ENCODE results near the gene RABEP1. TPM values are rescaled to one million over a fixed set of nuclear protein-coding genes. Genes with fewer than 3 reads are reported as not detected.

RABEP1 gene
- total RNA-seq, 2 donors from 2014 or later: 38.9 to 54.7 TPM

DNA sequence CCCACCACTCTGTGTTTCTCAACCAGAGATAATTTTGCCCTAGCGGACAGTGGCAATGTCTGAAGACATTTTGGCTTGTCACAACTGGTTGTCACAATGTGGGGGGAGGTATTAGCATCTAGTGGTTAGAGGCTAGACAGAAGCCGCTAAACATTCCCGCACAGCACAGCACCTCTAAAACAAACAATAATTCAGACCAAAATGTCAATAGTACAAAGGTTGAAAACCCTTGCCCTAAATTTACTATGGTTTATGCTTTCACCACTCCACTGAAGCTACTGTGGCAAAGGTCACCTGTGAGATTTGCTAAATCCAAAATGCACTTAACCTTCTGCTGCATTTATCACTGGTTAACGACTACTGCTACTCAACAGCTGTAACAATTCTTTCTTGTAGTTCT, 123.3 kb downstream of the RABEP1 start:
- 73% methylated on average over 4 of the region's 4 CpGs for WGBS
- Histone ChIP-seq H3K36me3 (peaks cover 4 to 7% of the 10 kb centered on the region in 2 donors), H3K27ac (no peak overlapping the region), H3K27me3 (replicated peaks; ENCODE audit: insufficient read depth) (no peaks in the 10 kb centered on the region), H3K4me3 (no peak overlapping the region), H3K4me1 (replicated peaks) (no peaks in the 10 kb centered on the region), H3K9me3 (no peaks in the 10 kb centered on the region)
- intact Hi-C loops (cut with DNase I): no loop called here
- TF ChIP-seq POLR2AphosphoS5 (IDR thresholded peaks at IDR 0.05) (no peak), POLR2A (IDR thresholded peaks at IDR 0.05) (no peak)
- TF ChIP-seq, protein P1, sequence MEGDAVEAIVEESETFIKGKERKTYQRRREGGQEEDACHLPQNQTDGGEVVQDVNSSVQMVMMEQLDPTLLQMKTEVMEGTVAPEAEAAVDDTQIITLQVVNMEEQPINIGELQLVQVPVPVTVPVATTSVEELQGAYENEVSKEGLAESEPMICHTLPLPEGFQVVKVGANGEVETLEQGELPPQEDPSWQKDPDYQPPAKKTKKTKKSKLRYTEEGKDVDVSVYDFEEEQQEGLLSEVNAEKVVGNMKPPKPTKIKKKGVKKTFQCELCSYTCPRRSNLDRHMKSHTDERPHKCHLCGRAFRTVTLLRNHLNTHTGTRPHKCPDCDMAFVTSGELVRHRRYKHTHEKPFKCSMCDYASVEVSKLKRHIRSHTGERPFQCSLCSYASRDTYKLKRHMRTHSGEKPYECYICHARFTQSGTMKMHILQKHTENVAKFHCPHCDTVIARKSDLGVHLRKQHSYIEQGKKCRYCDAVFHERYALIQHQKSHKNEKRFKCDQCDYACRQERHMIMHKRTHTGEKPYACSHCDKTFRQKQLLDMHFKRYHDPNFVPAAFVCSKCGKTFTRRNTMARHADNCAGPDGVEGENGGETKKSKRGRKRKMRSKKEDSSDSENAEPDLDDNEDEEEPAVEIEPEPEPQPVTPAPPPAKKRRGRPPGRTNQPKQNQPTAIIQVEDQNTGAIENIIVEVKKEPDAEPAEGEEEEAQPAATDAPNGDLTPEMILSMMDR (IDR thresholded peaks at IDR 0.05): no peak
- DNase-seq (ENCODE audit: low spot score): no peak

DNA sequence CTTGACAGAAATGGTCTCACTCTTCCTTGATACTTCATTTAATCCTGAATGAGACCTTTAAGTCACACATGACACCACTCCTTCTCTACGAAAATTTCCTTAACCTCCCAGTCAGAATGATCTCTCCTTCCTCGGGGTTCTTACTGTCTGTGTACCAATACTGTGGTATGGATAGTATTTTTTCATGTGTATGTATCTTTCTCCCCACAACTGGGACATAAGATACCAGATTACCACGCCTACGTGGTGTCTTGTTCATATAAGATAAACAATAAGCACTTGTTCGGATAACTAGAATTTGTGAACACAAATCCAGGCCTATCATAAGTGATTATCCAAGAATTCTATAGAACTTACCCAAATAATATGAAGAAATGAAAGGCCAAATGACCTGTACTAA, 126.1 kb downstream of the RABEP1 start:
- Histone ChIP-seq H3K9me3 (no peaks in the 10 kb centered on the region), H3K36me3 (peaks cover 0 to 7% of the 10 kb centered on the region in 2 donors), H3K27me3 (replicated peaks; ENCODE audit: insufficient read depth) (no peaks in the 10 kb centered on the region), H3K4me3 (no peak overlapping the region), H3K4me1 (replicated peaks) (no peaks in the 10 kb centered on the region), H3K27ac (no peak overlapping the region)
- TF ChIP-seq POLR2AphosphoS5 (IDR thresholded peaks at IDR 0.05) (no peak), POLR2A (IDR thresholded peaks at IDR 0.05) (no peak)
- TF ChIP-seq, protein P1 (IDR thresholded peaks at IDR 0.05): no peak
- no peak for DNase-seq (ENCODE audit: low spot score)
- WGBS: 81% methylated on average over 5 of the region's 5 CpGs
- intact Hi-C loops (cut with DNase I): no loop called here

DNA sequence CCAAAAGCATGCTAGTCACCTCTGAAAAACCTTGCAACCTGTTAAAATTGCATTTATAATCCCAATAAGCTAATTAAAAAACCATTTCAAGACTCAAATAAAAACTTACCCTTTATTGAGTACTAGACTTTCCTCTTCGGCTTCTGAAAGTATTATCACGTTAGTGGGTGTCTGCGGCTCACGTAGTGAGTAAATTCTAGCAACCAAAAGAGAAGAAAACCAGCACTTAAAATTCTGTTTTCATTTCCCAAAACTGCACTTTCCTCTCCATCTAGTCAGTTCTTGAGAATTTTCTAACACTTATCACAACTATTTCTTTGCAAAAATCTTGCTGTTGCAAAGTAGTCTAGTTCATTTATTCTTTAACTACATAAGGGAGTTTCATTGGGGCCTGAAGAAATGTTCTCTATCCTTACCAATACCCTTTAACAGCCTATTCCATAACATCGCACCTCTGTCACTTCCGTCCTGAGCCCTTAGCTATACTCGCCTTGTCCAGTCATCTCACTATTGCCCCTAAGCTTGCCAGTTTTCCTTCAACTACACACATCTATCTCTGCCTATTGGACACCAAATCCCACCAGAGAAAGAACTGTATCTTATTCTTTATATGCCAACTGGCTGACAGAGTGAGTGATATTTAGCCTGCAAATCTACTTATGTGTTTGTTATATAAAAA, 128.6 kb downstream of the RABEP1 start:
- H3K9me3 ChIP-seq: no peaks in the 10 kb centered on the region
- H3K36me3 ChIP-seq: peaks cover 0 to 7% of the 10 kb centered on the region in 2 donors
- TF ChIP-seq, protein P1 (IDR thresholded peaks at IDR 0.05): no peak
- TF ChIP-seq POLR2A (IDR thresholded peaks at IDR 0.05): no peak
- TF ChIP-seq POLR2AphosphoS5 (IDR thresholded peaks at IDR 0.05): no peak
- DNase-seq (ENCODE audit: low spot score): no peak
- intact Hi-C loops (cut with DNase I): no loop called here
- no peak overlapping the region for H3K27ac ChIP-seq
- H3K4me3 ChIP-seq: no peak overlapping the region
- no peaks in the 10 kb centered on the region for H3K4me1 ChIP-seq (replicated peaks)
- H3K27me3 ChIP-seq (replicated peaks; ENCODE audit: insufficient read depth): no peaks in the 10 kb centered on the region
- 95% methylated on average over 7 of the region's 7 CpGs for WGBS

DNA sequence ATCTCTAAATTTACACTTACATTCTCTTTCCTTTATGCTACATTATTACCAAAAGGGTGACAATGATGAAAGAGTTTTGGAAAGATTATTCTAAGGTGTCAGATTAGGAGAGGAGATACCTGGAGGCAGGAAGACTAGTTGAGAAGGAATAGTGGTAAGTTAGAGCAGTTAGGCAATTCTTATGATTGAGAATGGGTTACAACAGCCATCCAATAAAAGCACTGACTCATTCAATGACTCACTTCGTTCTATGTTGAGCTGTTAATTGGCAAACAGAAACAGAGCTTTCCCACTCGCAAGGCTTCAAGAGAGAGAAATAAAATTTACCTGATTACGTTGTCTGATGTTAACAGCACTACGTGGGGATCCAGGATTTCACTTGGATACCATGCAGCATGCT, 131.6 kb downstream of the RABEP1 start:
- Histone ChIP-seq H3K4me3 (no peak overlapping the region), H3K36me3 (peaks cover 0 to 7% of the 10 kb centered on the region in 2 donors), H3K9me3 (no peaks in the 10 kb centered on the region), H3K27ac (no peak overlapping the region), H3K27me3 (replicated peaks; ENCODE audit: insufficient read depth) (no peaks in the 10 kb centered on the region), H3K4me1 (replicated peaks) (peaks cover 5% of the 10 kb centered on the region)
- intact Hi-C loops (cut with DNase I): no loop called here
- TF ChIP-seq, protein P1 (IDR thresholded peaks at IDR 0.05): no peak
- TF ChIP-seq POLR2AphosphoS5 (IDR thresholded peaks at IDR 0.05) (no peak), POLR2A (IDR thresholded peaks at IDR 0.05) (no peak)
- no peak for DNase-seq (ENCODE audit: low spot score)
- WGBS: 53% methylated on average over 4 of the region's 4 CpGs

DNA sequence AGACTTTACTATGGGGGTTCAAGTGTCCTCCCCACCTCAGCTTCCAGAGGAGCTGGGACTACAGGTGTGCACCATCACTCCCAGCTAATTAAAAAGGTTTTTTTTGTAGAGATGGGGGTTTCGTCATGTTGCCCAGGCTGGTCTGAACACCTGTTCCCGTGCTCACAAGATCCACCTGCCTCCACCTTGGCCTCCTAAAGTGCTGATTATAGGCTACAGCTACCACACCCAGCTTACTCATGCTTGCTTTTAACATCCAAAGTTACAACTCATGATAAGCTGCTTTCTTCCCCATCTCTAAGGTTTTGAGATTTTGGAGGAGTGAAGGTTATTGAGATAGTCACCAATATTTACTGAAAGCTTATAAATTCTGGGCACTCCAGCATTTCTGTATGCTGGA, 134.8 kb downstream of the RABEP1 start:
- Histone ChIP-seq H3K4me3 (no peak overlapping the region), H3K4me1 (replicated peaks) (peaks cover 5% of the 10 kb centered on the region), H3K27me3 (replicated peaks; ENCODE audit: insufficient read depth) (no peaks in the 10 kb centered on the region), H3K9me3 (no peaks in the 10 kb centered on the region), H3K36me3 (no peaks in the 10 kb centered on the region), H3K27ac (no peak overlapping the region)
- intact Hi-C loops (cut with DNase I): no loop called here
- no peak for DNase-seq (ENCODE audit: low spot score)
- no peak for TF ChIP-seq POLR2A (IDR thresholded peaks at IDR 0.05)
- TF ChIP-seq, protein P1 (IDR thresholded peaks at IDR 0.05): no peak
- TF ChIP-seq POLR2AphosphoS5 (IDR thresholded peaks at IDR 0.05): no peak
- WGBS: 93% methylated on average over 2 of the region's 2 CpGs

Data from prostate gland (tissue), 2 donors.